HUES48 (cell line): ENCODE data around the gene TMED10.

Experiments used
- H3K27ac ChIP-seq: one replicate; pipeline ENCODE4 v1.7.0; 2013; ENCODE audit warnings: low read depth, low read length, inconsistent platforms
- H3K27me3 ChIP-seq: 2 replicates; pipeline ENCODE4 v1.6.1; 2013; ENCODE audit warnings: mild to moderate bottlenecking, low read length; ENCODE audit not compliant: control insufficient read depth, insufficient read depth
- H3K36me3 ChIP-seq: 2 replicates; pipeline ENCODE4 v1.6.1; 2013; ENCODE audit warnings: low read length; ENCODE audit not compliant: control insufficient read depth, insufficient read depth
- H3K4me1 ChIP-seq: 2 replicates; pipeline ENCODE4 v1.6.1; 2013; ENCODE audit warnings: mild to moderate bottlenecking, low read length; ENCODE audit not compliant: control insufficient read depth, insufficient read depth
- H3K4me3 ChIP-seq: 2 replicates; pipeline ENCODE4 v1.5.1; 2013; ENCODE audit warnings: mild to moderate bottlenecking, low read depth, low read length
- H3K9ac ChIP-seq: 2 replicates; pipeline ENCODE4 v1.6.1; 2013; ENCODE audit warnings: mild to moderate bottlenecking, low read depth, low read length, moderate library complexity
- H3K9me3 ChIP-seq: 2 replicates; pipeline ENCODE4 v1.6.1; 2013; ENCODE audit warnings: low read length; ENCODE audit not compliant: control insufficient read depth, insufficient read depth

Gene TMED10

DNA sequence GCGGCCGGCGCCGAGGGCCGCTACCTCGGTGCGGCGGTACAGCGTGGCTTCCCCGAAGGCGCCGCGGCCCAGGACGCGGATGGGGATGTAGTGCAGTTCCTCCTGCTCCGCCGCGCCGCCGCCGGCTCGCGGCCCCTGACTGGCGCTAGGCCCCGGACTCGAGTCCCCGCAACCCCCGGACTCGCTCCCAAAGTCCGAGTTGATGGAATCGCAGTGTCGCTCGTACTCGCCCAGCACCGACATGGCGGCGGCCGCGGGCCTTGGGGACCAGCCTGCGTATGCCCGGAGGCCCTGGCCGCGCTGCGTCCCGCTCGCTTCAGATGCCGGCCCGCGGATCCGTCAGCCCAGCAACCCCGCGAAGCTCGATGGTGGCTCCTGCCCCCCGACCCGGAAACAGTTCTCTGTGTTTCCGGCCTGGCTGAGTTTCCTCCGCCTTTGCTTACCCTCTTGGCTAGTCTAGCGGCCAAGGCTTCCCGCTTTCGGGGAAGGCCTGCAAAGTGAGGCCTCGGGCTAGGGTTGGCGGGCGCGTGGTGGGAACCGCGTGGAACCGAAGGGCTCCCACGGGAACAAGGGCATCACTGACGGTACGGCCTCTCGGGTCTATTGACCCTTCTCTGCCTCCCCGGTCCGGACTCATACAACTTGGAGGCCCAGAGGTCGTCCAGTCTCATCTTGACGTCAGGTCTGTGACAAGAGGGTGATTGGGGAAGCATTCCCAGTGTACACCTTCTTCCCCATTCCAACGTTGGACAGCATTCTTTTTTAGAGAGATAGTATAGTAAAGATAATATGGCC is 49.5 kb downstream of the TMED10 start, which contains the start of gene NEK9:
TSS of gene NEK9 (minus strand) at position 370 of the 795 bp plus-strand sequence. CDS start at position 243, 127 bp downstream.
- H3K4me3 ChIP-seq = peak within 1 kb of the TSS; percentile 91
- H3K27me3 ChIP-seq = no peaks in the 10 kb centered on the region
- peak within 1 kb of the TSS; percentile 93 for H3K27ac ChIP-seq
- H3K36me3 ChIP-seq = peaks cover 5% of the 10 kb centered on the region
- no peaks in the 10 kb centered on the region for H3K9me3 ChIP-seq
- H3K4me1 ChIP-seq = peaks cover 3% of the 10 kb centered on the region; the same call in 1 of the 2 replicates
- H3K9ac ChIP-seq = peak within 1 kb of the TSS; percentile 95

DNA sequence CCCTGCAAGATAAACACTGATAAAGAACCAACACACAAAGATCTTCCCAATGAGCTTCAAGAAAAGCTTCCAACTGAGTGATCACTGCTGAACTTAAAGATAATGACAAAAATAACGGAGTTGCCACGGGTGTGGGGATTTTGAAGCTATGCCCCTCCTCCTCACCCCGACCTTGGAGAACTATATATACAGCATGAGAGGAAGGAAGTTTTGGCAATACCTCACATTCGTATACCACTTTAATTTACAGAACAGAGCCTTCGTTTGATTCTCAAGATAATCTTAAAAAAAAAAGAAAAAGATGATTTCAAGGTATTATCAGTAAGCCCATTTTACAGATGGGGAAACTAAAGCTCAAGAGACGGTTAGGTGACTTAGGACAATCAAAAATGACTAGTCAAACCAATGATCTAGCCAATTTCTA is 50.3 kb downstream of the TMED10 start:
- H3K36me3 ChIP-seq = peaks cover 4% of the 10 kb centered on the region; the same call in 1 of the 2 replicates
- H3K9ac ChIP-seq = peak overlapping the region; percentile 95
- H3K9me3 ChIP-seq = no peaks in the 10 kb centered on the region
- peaks cover 3% of the 10 kb centered on the region; the same call in 1 of the 2 replicates for H3K4me1 ChIP-seq
- H3K27ac ChIP-seq = peak overlapping the region; percentile 93
- no peaks in the 10 kb centered on the region for H3K27me3 ChIP-seq
- peak overlapping the region; percentile 91 for H3K4me3 ChIP-seq

DNA sequence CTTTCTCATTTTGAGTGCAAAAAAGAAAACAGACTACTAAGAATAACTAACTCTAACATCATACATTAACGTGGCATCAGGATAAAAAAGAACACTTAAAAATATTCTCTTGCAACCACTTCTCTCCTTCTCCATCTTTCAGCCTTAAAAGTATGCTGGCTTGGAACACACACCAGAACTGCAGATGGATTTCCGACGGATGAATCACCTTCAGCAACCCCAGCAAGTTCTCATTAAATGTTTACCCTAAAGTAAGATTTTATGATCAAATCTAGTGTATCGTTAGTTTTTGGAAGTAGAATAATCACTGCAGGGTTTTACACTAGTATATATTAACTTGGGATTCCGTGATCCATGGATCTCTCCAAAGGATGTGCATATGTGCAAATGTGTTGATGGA is 50.8 kb downstream of the TMED10 start:
- Histone ChIP-seq H3K27ac (no peak overlapping the region), H3K36me3 (peaks cover 9% of the 10 kb centered on the region), H3K9me3 (no peaks in the 10 kb centered on the region), H3K9ac (no peak overlapping the region), H3K4me1 (peaks cover 3% of the 10 kb centered on the region; the same call in 1 of the 2 replicates), H3K4me3 (peak overlapping the region; percentile 91), H3K27me3 (no peaks in the 10 kb centered on the region)

DNA sequence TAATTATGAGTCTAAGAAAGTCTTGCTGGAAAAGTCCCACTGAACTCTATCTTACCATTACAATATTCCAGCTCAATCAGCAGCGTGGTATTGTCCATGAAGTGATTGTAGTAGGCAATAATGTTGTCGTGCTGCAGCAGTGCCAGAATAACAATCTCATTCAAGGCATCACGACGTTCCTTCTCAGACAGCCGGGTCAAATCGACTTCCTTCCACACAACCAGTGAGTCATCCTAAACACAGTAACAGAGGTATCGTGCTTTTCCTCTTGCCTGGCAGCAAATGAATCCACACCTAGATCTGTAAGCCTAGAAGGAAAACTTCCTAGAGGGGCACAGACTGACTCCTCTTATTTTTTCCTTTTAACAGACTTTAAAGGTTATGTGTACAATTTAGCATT is 52.4 kb downstream of the TMED10 start:
- H3K4me3 ChIP-seq = no peak overlapping the region
- no peaks in the 10 kb centered on the region for H3K9me3 ChIP-seq
- H3K36me3 ChIP-seq = peaks cover 24% of the 10 kb centered on the region
- H3K27me3 ChIP-seq = no peaks in the 10 kb centered on the region
- H3K27ac ChIP-seq = peak overlapping the region; percentile 9
- H3K4me1 ChIP-seq = peaks cover 3% of the 10 kb centered on the region; the same call in 1 of the 2 replicates
- no peak overlapping the region; the same call in 1 of the 2 replicates for H3K9ac ChIP-seq

DNA sequence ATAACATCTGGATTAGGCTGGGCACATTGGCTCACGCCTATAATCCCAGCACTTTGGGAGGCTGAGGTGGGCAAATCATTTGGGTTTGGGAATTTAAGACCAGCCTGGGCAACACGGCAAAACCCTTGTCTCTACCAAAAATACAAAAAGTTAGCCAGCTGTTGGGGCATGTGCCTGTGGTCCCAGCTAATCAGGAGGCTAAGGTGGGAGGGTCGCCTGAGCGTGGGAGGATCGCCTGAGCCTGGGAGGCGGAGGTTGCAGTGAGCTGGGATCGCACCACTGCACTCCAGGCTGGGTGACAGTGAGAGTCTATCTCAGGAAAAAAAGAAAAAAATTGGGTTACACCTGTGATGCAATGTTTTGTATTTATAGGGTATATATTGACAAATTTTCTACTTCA is 54.9 kb downstream of the TMED10 start:
- Histone ChIP-seq H3K4me1 (no peaks in the 10 kb centered on the region), H3K36me3 (peaks cover 47% of the 10 kb centered on the region), H3K9ac (no peak overlapping the region), H3K27me3 (no peaks in the 10 kb centered on the region), H3K27ac (no peak overlapping the region), H3K9me3 (no peaks in the 10 kb centered on the region), H3K4me3 (no peak overlapping the region)

DNA sequence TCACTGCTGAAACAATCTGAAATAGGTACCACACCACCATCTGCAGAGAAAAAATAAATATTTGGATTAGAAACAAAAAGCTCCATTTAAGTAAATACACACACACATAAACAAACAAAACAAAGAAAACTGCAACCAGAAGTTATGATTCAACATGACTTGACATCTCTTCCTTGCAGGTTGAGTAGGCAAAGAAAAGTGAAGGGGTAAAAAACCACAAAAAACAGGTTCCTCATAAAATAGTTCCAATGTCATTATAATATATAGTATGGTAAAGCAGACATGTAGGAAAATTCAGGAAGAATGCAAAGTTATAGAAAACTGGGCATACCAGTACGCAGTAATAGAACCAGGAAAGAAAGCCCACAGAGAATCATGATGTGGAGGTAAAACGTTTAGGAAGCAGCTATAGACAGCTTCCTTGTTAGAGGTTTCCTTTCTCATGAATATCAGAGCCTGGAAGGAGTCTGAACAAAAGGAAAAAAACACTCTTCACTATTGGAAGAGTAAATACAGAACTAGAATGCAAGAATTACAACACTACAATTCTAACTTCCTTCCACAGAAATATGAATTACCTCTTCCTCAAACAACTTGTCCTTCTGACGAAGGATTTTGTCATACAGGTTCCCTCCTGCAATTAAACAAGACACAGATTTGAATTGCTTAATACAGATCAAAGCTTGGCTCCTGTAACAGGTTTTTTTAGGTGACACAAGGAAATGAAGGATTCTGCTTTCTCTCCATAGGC is 55.7 kb downstream of the TMED10 start:
- Histone ChIP-seq H3K27me3 (no peaks in the 10 kb centered on the region), H3K36me3 (peaks cover 56% of the 10 kb centered on the region), H3K9me3 (no peaks in the 10 kb centered on the region), H3K9ac (no peak overlapping the region), H3K4me3 (no peak overlapping the region), H3K27ac (no peak overlapping the region), H3K4me1 (no peaks in the 10 kb centered on the region)

DNA sequence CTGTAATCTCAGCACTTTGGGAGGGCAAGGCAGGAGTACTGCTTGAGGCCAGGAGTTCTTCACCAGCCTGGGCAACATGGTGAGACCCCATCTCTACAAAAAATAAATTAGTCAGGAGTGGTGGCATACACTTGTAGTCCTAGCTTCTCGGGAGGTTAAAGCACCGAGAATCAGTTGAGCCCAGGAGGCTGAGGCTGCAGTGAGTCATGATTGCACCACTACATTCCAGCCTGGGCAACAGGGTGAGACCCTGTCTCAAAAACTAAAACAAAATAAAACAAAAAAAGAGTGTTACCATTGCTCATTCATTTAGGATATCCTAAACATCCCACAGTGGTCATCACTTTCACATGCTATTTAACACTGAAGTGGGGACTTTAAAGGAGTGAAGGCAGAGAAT is 57.4 kb downstream of the TMED10 start:
- Histone ChIP-seq H3K27ac (no peak overlapping the region), H3K9me3 (no peaks in the 10 kb centered on the region), H3K9ac (no peak overlapping the region), H3K27me3 (no peaks in the 10 kb centered on the region), H3K4me3 (no peak overlapping the region), H3K36me3 (peaks cover 70% of the 10 kb centered on the region), H3K4me1 (no peaks in the 10 kb centered on the region)

DNA sequence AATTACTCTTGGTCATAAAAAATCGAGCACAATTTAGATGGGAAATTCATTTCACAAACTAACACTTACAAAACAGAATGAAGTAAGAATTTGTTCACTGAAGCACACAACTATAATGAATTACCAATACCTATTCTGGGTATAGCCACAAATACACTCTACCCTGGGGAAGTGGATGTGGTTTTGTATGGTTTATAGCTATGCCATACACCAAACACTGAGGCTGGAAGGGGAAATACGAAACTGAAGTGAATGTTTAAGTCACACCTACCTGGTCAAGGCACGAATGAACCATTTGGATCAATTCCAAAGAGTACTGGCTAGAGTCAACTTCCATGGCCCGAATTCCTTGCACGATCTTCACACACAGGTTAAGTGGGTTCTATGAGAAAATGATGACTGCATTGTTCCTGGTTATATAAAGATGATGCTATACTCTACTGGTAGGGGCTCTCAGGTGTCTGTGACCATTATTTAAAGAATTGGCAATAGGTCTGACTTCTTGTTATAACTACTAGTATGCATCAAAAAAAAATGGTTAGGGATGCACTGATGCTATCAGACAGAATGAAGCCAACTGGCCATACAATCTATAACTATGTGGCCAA is 62.4 kb downstream of the TMED10 start:
- peaks cover 97% of the 10 kb centered on the region for H3K36me3 ChIP-seq
- H3K9ac ChIP-seq = no peak overlapping the region
- H3K4me1 ChIP-seq = no peaks in the 10 kb centered on the region
- no peaks in the 10 kb centered on the region for H3K9me3 ChIP-seq
- H3K27me3 ChIP-seq = no peaks in the 10 kb centered on the region
- H3K27ac ChIP-seq = no peak overlapping the region
- H3K4me3 ChIP-seq = no peak overlapping the region

DNA sequence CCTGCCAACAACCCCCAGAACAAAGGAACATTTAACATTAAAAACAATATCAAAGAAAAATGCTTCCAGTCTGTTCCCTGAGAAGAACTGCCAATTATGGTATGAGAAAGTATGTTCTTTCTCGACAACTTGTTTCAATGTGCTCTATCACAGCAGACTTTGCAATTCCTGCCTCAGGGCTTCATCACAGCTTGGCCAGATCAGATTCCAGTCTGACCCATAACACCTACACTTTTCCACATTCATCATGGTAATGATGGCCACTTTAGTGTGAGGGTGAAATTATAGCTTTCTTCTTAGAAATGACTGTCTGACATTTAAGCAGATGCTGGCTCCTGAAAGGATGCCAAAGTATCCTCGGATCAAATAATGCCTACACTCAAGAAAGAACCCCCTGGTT is 66.5 kb downstream of the TMED10 start:
- Histone ChIP-seq H3K4me3 (no peak overlapping the region), H3K9ac (no peak overlapping the region), H3K36me3 (peaks cover 92% of the 10 kb centered on the region), H3K27me3 (no peaks in the 10 kb centered on the region), H3K4me1 (no peaks in the 10 kb centered on the region), H3K9me3 (no peaks in the 10 kb centered on the region), H3K27ac (no peak overlapping the region)

DNA sequence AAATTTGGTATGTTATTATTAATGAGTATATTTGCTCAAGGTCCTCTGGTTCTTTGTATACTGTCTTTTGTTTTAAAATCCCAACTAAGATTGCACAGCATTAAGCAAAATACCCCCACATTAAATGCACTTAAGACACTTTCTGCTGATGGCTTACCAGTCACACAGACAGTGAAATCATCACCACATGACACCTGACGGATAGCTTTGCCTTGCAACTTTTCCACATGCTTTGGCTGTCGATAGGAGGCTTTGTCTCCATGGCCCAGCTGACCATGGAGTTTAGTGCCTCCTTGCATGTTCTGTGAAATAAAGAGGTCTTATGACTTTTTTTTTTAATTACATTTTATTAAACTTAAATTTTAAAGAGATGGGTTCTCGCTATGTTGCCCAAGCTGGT is 69.2 kb downstream of the TMED10 start:
- Histone ChIP-seq H3K4me3 (no peak overlapping the region), H3K9me3 (no peaks in the 10 kb centered on the region), H3K9ac (no peak overlapping the region), H3K27me3 (no peaks in the 10 kb centered on the region), H3K4me1 (no peaks in the 10 kb centered on the region), H3K27ac (no peak overlapping the region), H3K36me3 (peaks cover 79% of the 10 kb centered on the region)
